Measurements from ENCODE around the gene SYT5. TPM values are rescaled to one million over a fixed set of nuclear protein-coding genes. Genes with fewer than 3 reads are reported as not detected.

The SYT5 gene
- total RNA-seq (2016; rRNA removed; fragmentation: Illumina TruSeq; extraction: Trizol) (not detected in 2 replicates), polyA plus RNA-seq (2011; rRNA removed) (0.04 TPM in 1 of 2 replicates, not detected in the other), polyA minus RNA-seq (2011; rRNA and poly(A)+ RNA removed; ENCODE audit: low replicate concordance) (0.05 and 0.52 TPM in 2 replicates), Bru-seq, nascent RNA (percentile 24 among the genes with signal in this experiment), BruChase-seq, experiment 1, labeled RNA remaining after a 6-hour chase (percentile 31 among the genes with signal in this experiment), BruChase-seq, experiment 2, labeled RNA remaining after a 2-hour chase (percentile 35 among the genes with signal in this experiment)
- not detected in 2 replicates for total RNA-seq (2016; cell fraction: cytosol; rRNA removed; fragmentation: Illumina TruSeq; extraction: Trizol; ENCODE audit: low read depth)
- total RNA-seq (2016; cell fraction: insoluble cytoplasmic fraction; rRNA removed; fragmentation: Illumina TruSeq; extraction: Trizol), result not detected in 2 replicates
- not detected in 2 replicates for total RNA-seq (2016; cell fraction: membrane; rRNA removed; fragmentation: Illumina TruSeq; extraction: Trizol)
- 0.12 TPM in 1 of 2 replicates, not detected in the other for total RNA-seq (2016; cell fraction: nucleus; rRNA removed; fragmentation: Illumina TruSeq; extraction: Trizol)
- polyA plus RNA-seq (2011; cell fraction: cytosol; rRNA removed), result 0.11 TPM in 1 of 2 replicates, not detected in the other
- polyA plus RNA-seq (2011; cell fraction: nucleus; rRNA removed), result 0.87 and 0.90 TPM in 2 replicates
- polyA plus RNA-seq (2012), result 0.24 and 0.25 TPM in 2 replicates
- not detected in 2 replicates for polyA plus RNA-seq (2016; cell fraction: cytosol; fragmentation: Illumina TruSeq; extraction: Trizol; ENCODE audit: low read depth)
- not detected in 2 replicates for polyA plus RNA-seq (2016; cell fraction: insoluble cytoplasmic fraction; fragmentation: Illumina TruSeq; extraction: Trizol; ENCODE audit: low read depth)
- polyA plus RNA-seq (2016; cell fraction: membrane; fragmentation: Illumina TruSeq; extraction: Trizol; ENCODE audit: low read depth), result not detected in 2 replicates
- polyA plus RNA-seq (2016; cell fraction: nucleus; fragmentation: Illumina TruSeq; extraction: Trizol; ENCODE audit: insufficient read depth, low read depth), result not detected in 2 replicates
- not detected in 2 replicates for polyA minus RNA-seq (2011; cell fraction: cytosol; rRNA and poly(A)+ RNA removed)
- 0.62 and 2.8 TPM in 2 replicates for polyA minus RNA-seq (2011; cell fraction: nucleus; rRNA and poly(A)+ RNA removed)
- long read RNA-seq, experiment 1, result 0 reads
- long read RNA-seq, experiment 2, partial matches to known transcripts, result 0 of 1 reads
- long read RNA-seq, experiment 2, other reads (novel, unspliced or antisense), result 1 of 1 reads

- Histone ChIP-seq H4K20me1 (ENCODE audit: insufficient read depth, low read length) (peaks cover 13% of the 10 kb centered on the region; the same call in 1 of the 2 replicates), H3K4me3 (replicated peaks in 1 of 3; ENCODE audit: insufficient read depth in 1 of 3, low read depth in 2 of 3, low read length in 3 of 3) (peak within 1 kb of the TSS in 2 of 3 experiments; percentile 15 to 62; a peak in 2 of 6 replicates), H2AFZ (ENCODE audit: low read length) (no peak within 1 kb of the TSS), H3K27me3 (ENCODE audit: control insufficient read depth in 1 of 2, insufficient read depth in 2 of 2, low read length in 2 of 2) (peaks cover 3 to 31% of the 10 kb centered on the region in 2 experiments; a peak in 4 of 5 replicates), H3K79me2 (ENCODE audit: insufficient read depth, low read length) (no peaks in the 10 kb centered on the region), H3K27ac (ENCODE audit: extremely low read length, insufficient read depth, low read length) (no peak within 1 kb of the TSS), H3K4me1 (ENCODE audit: insufficient read depth, low read length) (peaks cover 15% of the 10 kb centered on the region), H3K9ac (ENCODE audit: insufficient read depth, low read depth, low read length) (no peak within 1 kb of the TSS), H3K9me3 (ENCODE audit: low read length) (no peaks in the 10 kb centered on the region), H3K4me2 (ENCODE audit: low read depth, low read length) (peak within 1 kb of the TSS; percentile 84), H3K36me3 (replicated peaks in 1 of 2; ENCODE audit: control insufficient read depth in 1 of 2, insufficient read depth in 2 of 2, low read length in 2 of 2) (peaks cover 0 to 4% of the 10 kb centered on the region in 2 experiments; a peak in 3 of 5 replicates)
- peak; percentile 56 for ATAC-seq
- CTCF ChIA-PET (ENCODE audit: low intra/inter-chr PET ratio, low total read pairs), result no interaction called here
- no peak for DNase-seq (ENCODE audit: low spot score)
- 58% methylated on average over 27 of the region's 68 CpGs for WGBS (ENCODE audit: low lambda C conversion rate)
- no TSS peak for BruUV-seq (replicated peaks)
- POLR2A ChIA-PET, result interaction anchor here (1.1 to 2.8 kb wide), 2 partner anchors 27 to 36 kb away, joined by 4 to 9 read pairs; no protein-coding TSS in a partner anchor
- in situ Hi-C loops (cut with HindIII; ENCODE audit: extremely low pct_ligation_motif_present, low pct_unique_long_range_greater_than_20kb), result no loop called here
- FAIRE-seq, result no peak
- intact Hi-C loops (cut with micrococcal nuclease; ENCODE audit: unreplicated experiment), result no loop called here
- peak; percentile 73; the same call in 1 of the 2 replicates for TF ChIP-seq ZNF414 (CRISPR knock-in tag; IDR thresholded peaks at IDR 0.05)
- peak; percentile 69; the same call in 1 of the 2 replicates for TF ChIP-seq BATF2 (CRISPR knock-in tag; IDR thresholded peaks at IDR 0.05)
- 0 out of 2 replicates have a peak, but pooled peaks have one; percentile 64 for TF ChIP-seq ZNF589 (CRISPR knock-in tag; conservative IDR thresholded peaks at IDR 0.05)
- no peak for TF ChIP-seq NFYB (CRISPR knock-in tag; IDR thresholded peaks at IDR 0.05)
- peak; percentile 57; the same call in 1 of the 2 replicates for TF ChIP-seq MXD1 (CRISPR knock-in tag; IDR thresholded peaks at IDR 0.05)
- peak; percentile 76 for TF ChIP-seq ZBTB33 (CRISPR knock-in tag; IDR thresholded peaks at IDR 0.05)
- TF ChIP-seq MXD3 (CRISPR knock-in tag; IDR thresholded peaks at IDR 0.05), result peak; percentile 95
- TF ChIP-seq CREB3 (CRISPR knock-in tag; IDR thresholded peaks at IDR 0.05), result no peak
Measured at GRCh38 chr19:55179606-55180484, at the start of gene SYT5. Gene SYT5, minus strand, starts transcription at chr19:55180289. Its CDS starts 1,248 bp downstream, at chr19:55179041.
